D721Med (cell line): ENCODE data around the gene PTPRF.
A peak's percentile ranks its signal among the peaks of the same experiment; 100 is the strongest.

ENCODE experiments used
- DNase-seq: peaks from one replicate; pipeline ENCODE4 v3.0.0; 2011; ENCODE audit warnings: low spot score; ENCODE audit not compliant: insufficient read length
- FAIRE-seq: peaks from 2 replicates; lab custom pipeline; 2011; peaks lifted over from hg19 to GRCh38; lab: Jason Lieb, UNC
- TF ChIP-seq, protein P1 (sequence below): IDR thresholded peaks from 2 replicates; pipeline ENCODE4 v1.5.1; 2012; ENCODE audit warnings: mild to moderate bottlenecking, control low read depth; ENCODE audit not compliant: insufficient read depth; ENCODE audit errors: missing control alignments

Gene PTPRF

DNA sequence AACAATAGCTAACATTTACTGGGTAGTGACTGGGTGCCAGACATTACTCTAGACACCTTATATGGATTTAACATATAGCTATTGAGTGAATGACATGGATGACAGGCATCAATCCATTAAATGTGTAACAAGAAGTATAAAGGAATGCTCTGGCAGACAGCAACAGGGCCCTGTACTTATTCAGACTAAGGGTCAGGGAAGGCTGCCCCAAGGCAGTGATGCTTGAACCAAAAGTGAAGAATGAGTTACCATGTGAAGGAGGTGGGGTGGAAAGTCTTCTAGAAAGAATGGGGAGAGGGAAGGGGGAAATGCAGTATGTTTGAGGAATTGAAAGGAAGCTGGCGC, 8.3 kb upstream of the PTPRF start:
- FAIRE-seq (no peak), DNase-seq (no peak)
- TF ChIP-seq, protein P1, sequence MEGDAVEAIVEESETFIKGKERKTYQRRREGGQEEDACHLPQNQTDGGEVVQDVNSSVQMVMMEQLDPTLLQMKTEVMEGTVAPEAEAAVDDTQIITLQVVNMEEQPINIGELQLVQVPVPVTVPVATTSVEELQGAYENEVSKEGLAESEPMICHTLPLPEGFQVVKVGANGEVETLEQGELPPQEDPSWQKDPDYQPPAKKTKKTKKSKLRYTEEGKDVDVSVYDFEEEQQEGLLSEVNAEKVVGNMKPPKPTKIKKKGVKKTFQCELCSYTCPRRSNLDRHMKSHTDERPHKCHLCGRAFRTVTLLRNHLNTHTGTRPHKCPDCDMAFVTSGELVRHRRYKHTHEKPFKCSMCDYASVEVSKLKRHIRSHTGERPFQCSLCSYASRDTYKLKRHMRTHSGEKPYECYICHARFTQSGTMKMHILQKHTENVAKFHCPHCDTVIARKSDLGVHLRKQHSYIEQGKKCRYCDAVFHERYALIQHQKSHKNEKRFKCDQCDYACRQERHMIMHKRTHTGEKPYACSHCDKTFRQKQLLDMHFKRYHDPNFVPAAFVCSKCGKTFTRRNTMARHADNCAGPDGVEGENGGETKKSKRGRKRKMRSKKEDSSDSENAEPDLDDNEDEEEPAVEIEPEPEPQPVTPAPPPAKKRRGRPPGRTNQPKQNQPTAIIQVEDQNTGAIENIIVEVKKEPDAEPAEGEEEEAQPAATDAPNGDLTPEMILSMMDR: no peak

DNA sequence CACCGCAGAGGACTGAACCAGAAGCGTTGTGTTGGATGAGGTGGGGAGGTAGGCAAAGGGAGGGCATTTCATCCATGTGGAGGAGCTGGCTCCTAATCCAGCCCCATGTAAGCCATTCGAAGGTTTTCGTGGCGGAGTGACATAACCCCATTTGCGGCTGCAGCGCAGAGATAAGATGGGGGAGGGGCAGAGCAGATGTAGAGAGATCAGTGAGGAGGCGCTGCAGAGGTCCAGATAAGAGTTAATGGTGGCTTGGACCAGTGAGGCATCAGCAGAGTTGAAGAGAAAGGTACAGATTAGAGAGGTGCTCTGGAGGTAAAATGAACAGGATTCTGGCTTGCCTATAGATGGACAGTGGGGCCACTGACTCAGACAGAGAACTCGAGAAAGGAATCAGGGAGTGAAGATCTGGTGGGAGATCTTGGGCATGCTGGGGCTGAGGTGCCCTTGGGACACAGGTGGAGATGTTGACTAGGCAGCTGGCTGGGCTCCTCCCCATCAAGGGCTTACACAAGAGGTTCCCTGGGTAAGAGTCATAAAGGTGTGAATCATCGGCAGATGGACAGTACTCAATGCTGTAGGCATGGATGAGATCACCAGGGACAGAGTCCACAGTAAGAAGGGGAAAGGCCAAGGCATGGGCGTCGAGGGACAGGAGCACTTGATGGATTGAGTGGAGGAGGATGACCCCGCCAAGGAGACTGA, 7.8 kb upstream of the PTPRF start:
- DNase-seq: no peak
- FAIRE-seq: no peak
- TF ChIP-seq, protein P1: no peak

DNA sequence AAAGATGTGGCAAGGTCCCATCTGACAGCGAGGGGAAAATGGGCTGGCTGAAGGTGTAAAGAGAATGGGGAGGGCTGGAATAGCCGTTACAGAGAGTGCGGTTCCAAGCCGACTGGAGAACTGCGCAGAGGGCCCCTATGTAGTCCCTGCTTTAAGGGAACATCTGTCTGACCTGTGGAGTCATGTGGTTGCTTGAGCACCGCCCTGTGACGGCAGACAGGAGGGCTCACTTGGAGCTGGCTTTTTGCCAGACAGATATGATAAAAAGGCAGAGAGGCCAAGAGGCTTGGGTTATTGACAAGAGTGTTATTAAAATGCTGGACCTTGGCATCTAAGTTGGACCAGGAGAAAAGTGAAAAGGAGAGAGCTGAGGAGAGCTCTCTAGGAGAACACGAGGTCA, 5.9 kb upstream of the PTPRF start:
- TF ChIP-seq, protein P1: no peak
- FAIRE-seq (no peak), DNase-seq (no peak)

DNA sequence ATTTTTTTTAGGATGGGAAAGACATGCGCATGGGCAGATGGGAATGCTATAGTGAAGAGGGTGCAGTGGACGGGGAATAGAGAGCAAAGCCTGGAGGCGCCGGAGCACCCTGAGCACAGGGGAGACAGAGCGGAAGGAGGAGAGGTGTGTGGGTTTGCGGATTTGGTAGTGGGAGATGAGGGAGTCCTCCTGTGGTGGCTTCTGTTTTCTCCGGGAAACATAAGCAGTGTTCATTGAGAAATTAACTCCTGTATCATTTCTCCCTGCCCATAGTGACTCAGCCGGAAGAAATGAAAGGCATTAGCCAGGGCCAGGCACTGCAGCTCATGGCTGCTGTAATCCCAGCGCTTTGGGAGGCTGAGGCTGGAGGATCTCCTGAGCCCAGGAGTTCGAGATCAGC, 4.7 kb upstream of the PTPRF start:
- TF ChIP-seq, protein P1: no peak
- FAIRE-seq (no peak), DNase-seq (no peak)

DNA sequence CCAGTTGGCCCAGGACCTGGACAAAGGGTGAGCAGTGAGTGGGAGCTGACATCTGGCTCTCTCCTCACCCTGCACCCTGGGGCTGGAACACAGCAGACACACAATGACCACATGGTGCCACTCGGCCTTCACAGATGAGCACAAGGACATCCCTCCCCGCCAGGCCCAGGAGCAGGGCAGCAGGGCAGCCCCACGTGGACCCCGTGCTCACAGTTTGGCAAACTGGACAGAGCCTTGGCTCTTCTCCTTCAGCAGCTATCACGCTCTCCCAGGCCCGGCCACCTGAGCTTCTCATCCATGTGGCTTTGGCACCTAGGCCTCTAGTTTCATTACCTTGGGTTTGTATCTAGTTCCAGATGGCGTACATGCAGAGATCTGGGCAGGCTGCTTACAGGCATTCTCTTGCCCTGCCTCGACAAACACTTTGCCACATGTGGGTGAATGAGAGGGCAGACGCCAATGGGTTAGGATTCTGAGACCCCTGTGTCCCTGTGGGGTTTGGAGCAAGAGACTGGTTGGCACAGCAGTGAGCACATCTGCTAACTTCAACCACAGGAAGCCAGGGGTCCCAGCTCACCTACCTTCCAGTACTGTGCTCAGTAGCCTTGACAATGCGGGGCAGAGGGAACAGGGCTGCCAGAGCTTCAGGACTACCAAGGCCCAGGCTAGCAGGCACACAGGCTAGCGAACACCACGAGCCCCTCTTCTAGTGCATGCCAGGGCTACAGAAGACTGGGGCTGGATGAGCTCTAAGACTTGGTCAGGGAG, 3.4 kb upstream of the PTPRF start:
- TF ChIP-seq, protein P1: no peak
- DNase-seq (no peak), FAIRE-seq (no peak)

DNA sequence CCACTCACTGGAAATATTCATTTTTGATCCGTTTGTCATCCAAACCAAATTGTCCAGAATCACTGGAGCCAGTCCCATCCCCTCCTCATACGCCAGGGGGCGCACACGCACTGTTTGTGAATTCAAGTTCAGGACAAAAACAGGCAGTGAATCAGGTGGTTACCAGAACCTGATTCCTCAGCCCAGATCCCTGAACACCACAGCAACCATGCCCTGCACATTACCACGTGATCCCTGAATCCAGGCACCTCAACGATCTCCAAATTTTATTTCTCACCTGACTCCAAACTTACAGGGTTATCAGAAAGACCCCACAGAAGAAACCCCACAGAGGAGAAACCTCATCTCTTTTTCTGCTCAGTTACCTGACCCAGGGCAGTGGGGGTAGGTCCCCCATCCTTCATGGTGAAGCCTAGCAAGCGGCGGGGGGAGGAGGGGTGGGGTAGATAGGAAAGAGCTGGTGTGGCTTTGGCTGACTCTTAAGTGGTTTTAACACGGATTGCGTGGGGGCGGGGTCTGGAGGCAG, 1.4 kb upstream of the PTPRF start:
- FAIRE-seq: peak; percentile 46
- TF ChIP-seq, protein P1: peak; percentile 95

More for the DNA sequence above, 1.4 kb upstream of the PTPRF start:
- DNase-seq: no peak
